C4-2B (cell line): Measurements from ENCODE around the gene CD300LG.

Experiments used
- H3K27ac ChIP-seq: fragments of 450-650 bp; 2 replicates; pipeline ENCODE4 v1.5.1; 2017
- ZFX ChIP-seq: fragments of 450-650 bp; IDR thresholded peaks from 2 replicates; pipeline ENCODE4 v1.6.1; 2017
- TF ChIP-seq, protein P1 (sequence below): fragments of 450-650 bp; conservative IDR thresholded peaks from 2 replicates; pipeline ENCODE4 v1.5.1; 2017; ENCODE audit warnings: mild to moderate bottlenecking

Gene CD300LG

GRCh38 chr17:43901861-43902589 lies 55.0 kb downstream of the CD300LG start:
- H3K27ac ChIP-seq, result no peak overlapping the region

DNA sequence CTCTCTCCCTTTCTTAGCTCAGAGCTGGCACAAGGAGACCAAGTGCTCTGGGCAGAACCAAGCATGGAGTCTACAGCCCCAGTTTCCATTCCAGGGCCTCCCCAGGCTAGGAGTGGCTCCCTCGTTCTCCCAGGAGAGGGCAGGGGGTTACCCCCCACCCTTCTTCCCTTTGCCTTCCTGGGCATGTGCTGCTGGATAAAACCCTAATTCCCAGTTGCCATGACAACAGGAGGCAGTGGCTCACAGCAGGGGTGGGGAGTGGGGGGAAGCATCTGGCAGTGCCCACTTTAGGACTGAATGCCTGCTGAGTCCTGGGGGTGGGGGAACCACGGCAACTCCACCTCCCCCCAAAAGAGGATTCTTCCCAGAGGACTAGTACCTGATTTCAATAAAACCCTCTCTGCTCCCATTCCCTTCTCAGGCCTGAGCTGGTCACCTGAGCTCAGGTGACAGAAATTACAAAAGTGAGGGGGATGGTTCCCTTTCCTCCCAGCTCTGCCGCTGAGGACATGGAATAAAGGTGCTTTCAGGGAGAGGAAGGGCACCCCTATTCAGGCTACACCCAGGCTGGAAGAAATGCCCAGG lies 58.5 kb downstream of the CD300LG start:
- TF ChIP-seq, protein P1, sequence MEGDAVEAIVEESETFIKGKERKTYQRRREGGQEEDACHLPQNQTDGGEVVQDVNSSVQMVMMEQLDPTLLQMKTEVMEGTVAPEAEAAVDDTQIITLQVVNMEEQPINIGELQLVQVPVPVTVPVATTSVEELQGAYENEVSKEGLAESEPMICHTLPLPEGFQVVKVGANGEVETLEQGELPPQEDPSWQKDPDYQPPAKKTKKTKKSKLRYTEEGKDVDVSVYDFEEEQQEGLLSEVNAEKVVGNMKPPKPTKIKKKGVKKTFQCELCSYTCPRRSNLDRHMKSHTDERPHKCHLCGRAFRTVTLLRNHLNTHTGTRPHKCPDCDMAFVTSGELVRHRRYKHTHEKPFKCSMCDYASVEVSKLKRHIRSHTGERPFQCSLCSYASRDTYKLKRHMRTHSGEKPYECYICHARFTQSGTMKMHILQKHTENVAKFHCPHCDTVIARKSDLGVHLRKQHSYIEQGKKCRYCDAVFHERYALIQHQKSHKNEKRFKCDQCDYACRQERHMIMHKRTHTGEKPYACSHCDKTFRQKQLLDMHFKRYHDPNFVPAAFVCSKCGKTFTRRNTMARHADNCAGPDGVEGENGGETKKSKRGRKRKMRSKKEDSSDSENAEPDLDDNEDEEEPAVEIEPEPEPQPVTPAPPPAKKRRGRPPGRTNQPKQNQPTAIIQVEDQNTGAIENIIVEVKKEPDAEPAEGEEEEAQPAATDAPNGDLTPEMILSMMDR, result no peak
- TF ChIP-seq ZFX, result no peak

More at GRCh38 chr17:43901861-43902589, 55.0 kb downstream of the CD300LG start:
- TF ChIP-seq, protein P1, result no peak
- TF ChIP-seq ZFX, result no peak

DNA sequence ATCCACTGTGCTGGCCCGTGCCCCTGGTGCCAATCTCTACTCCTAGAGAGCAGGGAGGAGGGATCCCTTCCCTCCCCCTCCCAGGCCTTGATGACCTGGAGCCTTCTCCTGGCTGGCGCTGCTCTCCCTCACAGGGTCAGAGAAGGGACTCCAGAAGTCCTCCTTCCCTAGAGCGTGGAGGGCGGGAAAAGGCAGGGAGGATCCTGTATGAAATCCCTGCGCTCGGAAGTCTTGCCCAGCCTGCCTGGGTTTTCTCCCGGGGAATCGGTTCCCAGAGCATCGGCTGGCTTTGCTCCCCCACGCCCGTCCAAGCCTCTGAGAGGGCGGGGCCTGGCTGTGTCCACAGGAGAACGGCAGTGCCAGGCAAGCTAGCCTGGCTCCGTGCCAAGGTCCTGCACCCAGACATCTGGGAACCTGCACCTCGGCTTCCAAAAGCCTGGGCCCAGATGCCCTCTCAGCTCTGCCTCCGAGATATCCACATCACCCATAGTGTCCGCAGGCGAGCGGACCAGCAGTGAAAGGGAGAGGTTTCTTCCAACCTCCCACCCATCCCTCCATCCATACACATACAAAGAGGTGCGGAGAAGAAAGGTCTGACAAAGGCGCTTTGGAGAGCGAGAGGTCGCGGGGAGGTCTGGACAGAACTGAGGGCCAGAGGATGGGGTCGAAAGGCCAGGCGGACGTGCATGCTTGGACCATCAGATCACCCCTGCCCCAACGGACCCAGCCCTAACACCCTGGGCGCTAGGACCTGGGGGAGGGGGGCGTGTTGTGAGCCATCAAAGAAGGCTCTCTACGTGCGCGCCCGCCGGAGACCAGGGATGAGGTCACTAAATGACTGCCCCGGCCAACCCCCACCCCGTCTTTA lies 59.2 kb downstream of the CD300LG start:
- TF ChIP-seq ZFX, result no peak
- TF ChIP-seq, protein P1, result no peak
- H3K27ac ChIP-seq, result no peak overlapping the region

More for the DNA sequence above, 58.5 kb downstream of the CD300LG start:
- no peak overlapping the region for H3K27ac ChIP-seq

GRCh38 chr17:43906951-43907424 lies 60.0 kb downstream of the CD300LG start:
- TF ChIP-seq, protein P1, result no peak
- no peak for TF ChIP-seq ZFX
- no peak overlapping the region for H3K27ac ChIP-seq

DNA sequence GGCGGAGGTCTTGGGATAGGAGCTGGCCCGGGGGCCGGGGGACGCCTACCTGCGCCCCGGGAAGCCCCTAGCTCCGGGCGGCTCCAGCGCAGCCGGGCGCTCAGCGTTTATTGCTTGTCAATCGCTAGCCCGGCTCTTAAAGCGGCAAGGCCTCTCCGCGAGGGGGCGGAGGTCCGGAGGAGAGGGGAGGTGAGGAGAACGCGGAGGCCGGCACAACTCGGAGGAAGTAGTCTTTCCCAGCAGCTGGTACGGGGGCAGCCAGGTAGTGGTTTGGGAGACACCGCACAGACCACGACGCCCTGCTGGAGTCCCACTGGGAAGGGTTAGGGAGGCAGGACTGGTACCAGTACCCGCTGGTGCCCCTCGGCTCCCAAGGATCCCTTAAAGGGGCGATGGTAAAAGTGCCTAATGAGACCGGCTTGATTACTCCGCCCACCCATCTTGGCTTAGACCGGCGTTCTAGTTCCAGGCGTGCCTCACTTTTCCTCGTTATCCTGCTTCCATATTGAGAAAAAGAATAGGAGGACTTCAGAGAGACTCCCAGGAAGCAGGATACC lies 60.5 kb downstream of the CD300LG start, which contains the start of gene MPP2:
Gene MPP2, minus strand, starts transcription at position 112 of the 557 bp plus-strand sequence. CDS start 3,076 bp downstream, outside the sequence.
- TF ChIP-seq ZFX, result no peak
- TF ChIP-seq, protein P1, result no peak
- no peak within 1 kb of the TSS for H3K27ac ChIP-seq

DNA sequence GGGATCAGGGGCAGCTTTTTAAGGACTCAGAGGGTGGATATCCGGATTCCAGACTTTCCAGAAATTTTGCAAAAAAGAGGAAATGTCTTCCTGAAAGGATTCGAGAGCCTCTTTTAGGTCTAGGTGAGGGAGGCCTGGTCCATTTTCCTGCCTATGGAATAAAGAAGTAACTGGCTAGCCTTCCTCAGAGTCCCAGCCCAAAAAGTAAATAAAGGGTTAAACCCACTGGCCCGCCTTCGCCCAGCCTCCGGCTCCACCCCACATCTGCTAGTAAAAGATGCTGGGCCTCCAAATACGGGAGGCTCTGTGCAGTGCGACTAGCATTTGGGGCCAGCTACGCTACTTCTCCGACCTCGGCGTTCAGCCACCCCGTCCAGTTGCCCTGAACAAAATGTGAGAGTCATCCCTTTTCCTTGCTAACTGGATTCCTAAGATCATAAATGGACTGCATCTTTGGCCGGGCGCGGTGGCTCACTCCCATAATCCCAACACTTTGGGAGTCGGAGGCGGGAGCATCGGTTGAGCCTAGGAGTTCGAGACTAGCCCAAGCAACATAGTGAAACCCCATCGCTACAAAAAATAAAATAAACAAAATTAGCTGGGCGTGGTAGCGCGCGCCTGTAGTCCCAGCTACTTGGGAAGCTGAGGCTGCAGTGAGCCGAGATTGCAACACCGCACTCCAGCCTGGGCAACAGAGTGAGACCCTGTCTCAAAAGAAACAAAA lies 61.2 kb downstream of the CD300LG start:
- TF ChIP-seq, protein P1, result no peak
- no peak for TF ChIP-seq ZFX
- H3K27ac ChIP-seq, result no peak overlapping the region
